Thoracic aorta endothelial cell (primary cell): ENCODE data around the gene CGGBP1. TPM values are rescaled to one million over a fixed set of nuclear protein-coding genes. Genes with fewer than 3 reads are reported as not detected.

ENCODE experiments used
- total RNA-seq: library from RNA; depleted of rRNA; stranded (reverse); fragments of >200 nt; gene quantifications from 2 replicates; pipeline ENCODE4 v1.2.3, GENCODE V29; 2012

The CGGBP1 gene, protein sequence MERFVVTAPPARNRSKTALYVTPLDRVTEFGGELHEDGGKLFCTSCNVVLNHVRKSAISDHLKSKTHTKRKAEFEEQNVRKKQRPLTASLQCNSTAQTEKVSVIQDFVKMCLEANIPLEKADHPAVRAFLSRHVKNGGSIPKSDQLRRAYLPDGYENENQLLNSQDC
- total RNA-seq, result 101 and 112 TPM in 2 replicates

DNA sequence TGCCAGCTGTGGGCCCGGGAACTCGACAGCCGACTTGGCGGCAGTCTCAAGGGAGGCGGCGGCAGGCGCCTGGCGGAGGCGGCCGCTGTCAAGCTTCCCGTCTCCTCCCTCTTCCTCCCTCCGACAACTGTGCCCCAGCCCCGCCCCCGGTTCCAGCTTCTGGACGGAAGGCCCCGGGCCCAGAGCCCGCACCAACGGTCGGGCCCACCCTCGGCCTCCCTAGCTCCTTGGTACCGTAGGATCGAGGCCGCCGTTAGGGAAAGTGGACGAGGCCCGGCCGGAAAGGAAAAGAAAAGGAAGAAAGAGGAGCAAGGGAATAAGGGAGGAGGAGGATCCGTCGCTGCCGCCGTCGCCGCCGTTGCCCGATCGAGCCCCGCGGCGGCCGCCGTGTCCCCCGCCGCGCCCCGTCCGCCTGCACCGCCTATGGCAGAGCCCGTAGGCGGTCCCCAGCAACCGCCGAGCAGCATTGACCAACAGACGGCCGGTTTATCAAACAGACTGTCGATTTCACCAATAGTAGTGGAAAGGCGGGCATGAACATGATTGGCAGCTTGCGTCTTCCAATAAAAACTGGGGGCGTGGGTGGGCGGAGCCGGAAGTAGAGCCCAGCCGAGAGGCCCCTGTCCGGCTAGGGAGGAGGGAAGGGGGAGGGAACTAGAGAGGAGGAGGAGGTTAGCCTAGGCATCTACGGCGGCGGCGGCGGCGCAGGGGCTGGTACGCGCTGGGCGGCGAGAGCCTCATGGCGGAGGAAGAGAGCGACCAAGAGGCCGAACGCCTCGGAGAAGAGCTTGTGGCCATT lies at the start of gene CGGBP1, which contains the start of gene ZNF654:
Gene CGGBP1 (minus strand): TSS at position 425 of the 799 bp plus-strand sequence. CDS start 3,029 bp downstream, outside the sequence.
Gene ZNF654 (plus strand): TSS at position 675 of the 799 bp plus-strand sequence. CDS start 65 bp downstream, at position 740.

Other genes starting within 250 kb of the CGGBP1 start
- 30.3 and 35.0 TPM in 2 replicates for gene ZNF654, start 250 bp upstream of the CGGBP1 start, total RNA-seq
- 27.8 and 31.2 TPM in 2 replicates for gene C3orf38, start 91.0 kb upstream of the CGGBP1 start, total RNA-seq